HEK293 (cell line): Measurements from ENCODE around the gene FOSB.

Experiments used
- ATF2 ChIP-seq: fragments of 450-650 bp; formaldehyde crosslinking; IDR thresholded peaks from 2 replicates; pipeline ENCODE4 v1.5.1; 2016; ENCODE audit warnings: missing biosample characterization, missing genetic modification characterization, low read depth
- BCL6B ChIP-seq: fragments of 450-650 bp; formaldehyde crosslinking; IDR thresholded peaks from 2 replicates; pipeline ENCODE4 v1.5.1; 2017; ENCODE audit warnings: missing biosample characterization, missing genetic modification characterization
- GLI4 ChIP-seq: fragments of 450-650 bp; formaldehyde crosslinking; IDR thresholded peaks from 2 replicates; pipeline ENCODE4 v1.5.1; 2016; ENCODE audit warnings: missing biosample characterization, missing genetic modification characterization
- HOXC10 ChIP-seq: sonication (generic); formaldehyde crosslinking; IDR thresholded peaks from 2 replicates; pipeline ENCODE4 v1.8.1; 2023; ENCODE audit warnings: mild to moderate bottlenecking, missing genetic modification reagents
- KLF16 ChIP-seq: fragments of 450-650 bp; formaldehyde crosslinking; IDR thresholded peaks from 2 replicates; pipeline ENCODE4 v1.5.1; 2017; ENCODE audit warnings: missing biosample characterization, missing genetic modification characterization
- KLF17 ChIP-seq: fragments of 450-650 bp; formaldehyde crosslinking; IDR thresholded peaks from 2 replicates; pipeline ENCODE4 v1.5.1; 2016; ENCODE audit warnings: missing biosample characterization, missing genetic modification characterization
- PATZ1 ChIP-seq: fragments of 450-650 bp; formaldehyde crosslinking; IDR thresholded peaks from 2 replicates; pipeline ENCODE4 v1.5.1; 2016; ENCODE audit warnings: missing biosample characterization, missing genetic modification characterization
- PRDM6 ChIP-seq: fragments of 450-650 bp; formaldehyde crosslinking; IDR thresholded peaks from 2 replicates; pipeline ENCODE4 v1.5.1; 2017; ENCODE audit warnings: missing biosample characterization, missing genetic modification characterization
- SETDB1 ChIP-seq: IDR thresholded peaks from one replicate; pipeline ENCODE4 v1.6.1; 2017; ENCODE audit warnings: mild to moderate bottlenecking, low read length, moderate library complexity, mixed read lengths; ENCODE audit not compliant: insufficient read length
- ZBTB49 ChIP-seq: fragments of 450-650 bp; formaldehyde crosslinking; IDR thresholded peaks from 2 replicates; pipeline ENCODE4 v1.5.1; 2016; ENCODE audit warnings: missing biosample characterization, missing genetic modification characterization, low read depth
- ZBTB6 ChIP-seq: fragments of 450-650 bp; formaldehyde crosslinking; IDR thresholded peaks from 2 replicates; pipeline ENCODE4 v1.5.1; 2017; ENCODE audit warnings: missing biosample characterization, missing genetic modification characterization
- ZFP41 ChIP-seq: fragments of 450-650 bp; formaldehyde crosslinking; IDR thresholded peaks from 2 replicates; pipeline ENCODE4 v1.5.1; 2016; ENCODE audit warnings: missing biosample characterization, missing genetic modification characterization, borderline replicate concordance
- ZNF114 ChIP-seq: fragments of 450-650 bp; formaldehyde crosslinking; IDR thresholded peaks from 2 replicates; pipeline ENCODE4 v1.5.0; 2017; ENCODE audit warnings: missing biosample characterization, missing genetic modification characterization
- ZNF133 ChIP-seq: fragments of 450-650 bp; formaldehyde crosslinking; IDR thresholded peaks from 2 replicates; pipeline ENCODE4 v1.5.1; 2016; ENCODE audit warnings: missing biosample characterization, missing genetic modification characterization
- ZNF138 ChIP-seq: fragments of 450-650 bp; formaldehyde crosslinking; IDR thresholded peaks from 2 replicates; pipeline ENCODE4 v1.5.1; 2016; ENCODE audit warnings: missing biosample characterization, missing genetic modification characterization, borderline replicate concordance
- ZNF140 ChIP-seq: fragments of 450-650 bp; formaldehyde crosslinking; IDR thresholded peaks from 2 replicates; pipeline ENCODE4 v1.5.1; 2016; ENCODE audit warnings: missing biosample characterization, missing genetic modification characterization
- ZNF155 ChIP-seq: fragments of 450-650 bp; formaldehyde crosslinking; IDR thresholded peaks from 2 replicates; pipeline ENCODE4 v1.5.1; 2016; ENCODE audit warnings: missing biosample characterization, missing genetic modification characterization
- ZNF175 ChIP-seq: fragments of 450-650 bp; formaldehyde crosslinking; IDR thresholded peaks from 2 replicates; pipeline ENCODE4 v1.5.1; 2016; ENCODE audit warnings: missing biosample characterization, missing genetic modification characterization
- ZNF184 ChIP-seq: fragments of 450-650 bp; IDR thresholded peaks from 2 replicates; pipeline ENCODE4 v1.5.1; 2018; ENCODE audit warnings: missing biosample characterization, mild to moderate bottlenecking, missing genetic modification characterization
- ZNF366 ChIP-seq: fragments of 450-650 bp; formaldehyde crosslinking; conservative IDR thresholded peaks from 2 replicates; pipeline ENCODE4 v1.5.1; 2016; ENCODE audit warnings: missing biosample characterization, missing genetic modification characterization
- ZNF529 ChIP-seq: fragments of 450-650 bp; formaldehyde crosslinking; IDR thresholded peaks from 2 replicates; pipeline ENCODE4 v1.5.1; 2017; ENCODE audit warnings: missing genetic modification characterization, missing biosample characterization; ENCODE audit not compliant: insufficient replicate concordance
- ZNF629 ChIP-seq: fragments of 450-650 bp; formaldehyde crosslinking; IDR thresholded peaks from 2 replicates; pipeline ENCODE4 v1.5.1; 2017; ENCODE audit warnings: missing biosample characterization, missing genetic modification characterization
- ZNF645 ChIP-seq: fragments of 450-650 bp; formaldehyde crosslinking; IDR thresholded peaks from 2 replicates; pipeline ENCODE4; 2016; ENCODE audit warnings: missing biosample characterization, missing genetic modification characterization
- ZNF658 ChIP-seq: fragments of 450-650 bp; formaldehyde crosslinking; IDR thresholded peaks from 2 replicates; pipeline ENCODE4; 2016; ENCODE audit warnings: missing biosample characterization, missing genetic modification characterization
- ZNF76 ChIP-seq: fragments of 450-650 bp; formaldehyde crosslinking; IDR thresholded peaks from 2 replicates; pipeline ENCODE4; 2016; ENCODE audit warnings: low read depth, missing biosample characterization, missing genetic modification characterization, borderline replicate concordance
- ZSCAN4 ChIP-seq: fragments of 450-650 bp; formaldehyde crosslinking; IDR thresholded peaks from 2 replicates; pipeline ENCODE4 v1.5.1; 2017; ENCODE audit warnings: missing biosample characterization, missing genetic modification characterization

Gene FOSB

GRCh38 chr19:45423589-45424190, 44.1 kb upstream of the FOSB start, which contains the start of gene ERCC1 (continued):
- peak; percentile 92 for TF ChIP-seq PATZ1 (tag by site-specific recombination)
- TF ChIP-seq ZNF138 (tag by site-specific recombination), result no peak
- no peak for TF ChIP-seq ZNF175
- TF ChIP-seq HOXC10, result no peak
- TF ChIP-seq ZNF184 (tag by site-specific recombination), result no peak
- TF ChIP-seq ZNF529 (tag by site-specific recombination), result no peak
- TF ChIP-seq KLF17 (tag by site-specific recombination), result no peak
- TF ChIP-seq ZNF76 (tag by site-specific recombination), result peak; percentile 77
- TF ChIP-seq ZFP41 (tag by site-specific recombination), result no peak
- no peak for TF ChIP-seq ZNF133
- TF ChIP-seq ZBTB49 (tag by site-specific recombination), result no peak
- TF ChIP-seq ATF2 (tag by site-specific recombination), result no peak
- no peak for TF ChIP-seq PRDM6 (tag by site-specific recombination)
- TF ChIP-seq ZNF114, result no peak
- no peak; the same call in 1 of the 2 replicates for TF ChIP-seq ZBTB6 (tag by site-specific recombination)
- TF ChIP-seq ZNF140, result no peak
- TF ChIP-seq GLI4 (tag by site-specific recombination), result no peak
- TF ChIP-seq KLF16 (tag by site-specific recombination), result 0 out of 2 replicates have a peak, but pooled peaks have one; percentile 23
- TF ChIP-seq ZSCAN4, result no peak
- TF ChIP-seq SETDB1, result no peak
- 0 out of 2 replicates have a peak, but pooled peaks have one; percentile 37 for TF ChIP-seq ZNF629 (tag by site-specific recombination)
- no peak for TF ChIP-seq ZNF658 (tag by site-specific recombination)
- no peak for TF ChIP-seq ZNF645 (tag by site-specific recombination)
- no peak for TF ChIP-seq ZNF366 (tag by site-specific recombination)
- no peak for TF ChIP-seq ZNF155
- no peak for TF ChIP-seq BCL6B (tag by site-specific recombination)
